GM19025 (cell line): ENCODE results near the gene INCA1.
A peak's percentile ranks its signal among the peaks of the same experiment; 100 is the strongest.

Experiments used
- ATAC-seq: cut with Tn5 transposase; IDR thresholded peaks from one replicate; pipeline ENCODE4 v1.9.1; 2021; ENCODE audit warnings: mild to moderate bottlenecking, low read depth, moderate library complexity; ENCODE audit not compliant: unreplicated experiment

INCA1 gene

DNA sequence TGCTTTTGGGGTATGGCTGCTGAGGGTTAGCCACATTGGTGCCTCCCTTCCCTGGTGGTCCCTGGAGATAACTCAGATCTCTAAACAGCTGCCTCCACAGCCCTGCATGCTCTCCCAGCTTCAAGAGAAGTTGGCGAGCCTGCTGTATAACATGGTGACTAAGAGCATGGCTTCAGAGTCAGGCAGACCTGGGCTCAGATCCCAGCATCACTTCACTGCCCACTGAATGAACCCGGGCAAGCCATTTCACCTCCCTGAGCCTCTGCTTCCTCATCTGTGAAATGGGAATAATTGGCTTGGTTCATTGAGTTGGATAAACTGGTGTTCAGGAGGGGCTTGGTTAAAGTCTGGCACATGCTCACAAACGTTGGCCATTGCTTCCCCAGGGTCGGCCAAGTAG is 17.0 kb upstream of the INCA1 start:
- no peak for ATAC-seq

DNA sequence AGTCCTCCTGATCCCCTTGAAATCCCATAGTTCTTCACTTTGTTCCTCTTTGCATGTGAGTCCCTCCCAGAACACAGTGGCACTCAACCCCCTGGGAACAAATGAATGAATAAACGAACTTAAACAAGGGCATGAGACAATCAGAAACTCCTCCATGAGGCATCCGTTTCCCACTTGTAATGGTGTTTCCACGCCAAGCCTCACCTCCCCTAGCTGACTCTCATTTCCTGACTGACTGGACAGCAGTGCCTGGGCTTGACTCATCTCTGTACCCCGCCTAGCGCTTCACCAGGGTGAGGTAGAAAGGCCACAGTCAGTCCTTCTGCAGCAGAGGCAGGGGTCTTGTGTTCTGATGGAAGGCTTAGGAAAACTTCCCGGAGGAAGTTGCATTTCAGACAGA is 14.6 kb upstream of the INCA1 start:
- no peak for ATAC-seq

DNA sequence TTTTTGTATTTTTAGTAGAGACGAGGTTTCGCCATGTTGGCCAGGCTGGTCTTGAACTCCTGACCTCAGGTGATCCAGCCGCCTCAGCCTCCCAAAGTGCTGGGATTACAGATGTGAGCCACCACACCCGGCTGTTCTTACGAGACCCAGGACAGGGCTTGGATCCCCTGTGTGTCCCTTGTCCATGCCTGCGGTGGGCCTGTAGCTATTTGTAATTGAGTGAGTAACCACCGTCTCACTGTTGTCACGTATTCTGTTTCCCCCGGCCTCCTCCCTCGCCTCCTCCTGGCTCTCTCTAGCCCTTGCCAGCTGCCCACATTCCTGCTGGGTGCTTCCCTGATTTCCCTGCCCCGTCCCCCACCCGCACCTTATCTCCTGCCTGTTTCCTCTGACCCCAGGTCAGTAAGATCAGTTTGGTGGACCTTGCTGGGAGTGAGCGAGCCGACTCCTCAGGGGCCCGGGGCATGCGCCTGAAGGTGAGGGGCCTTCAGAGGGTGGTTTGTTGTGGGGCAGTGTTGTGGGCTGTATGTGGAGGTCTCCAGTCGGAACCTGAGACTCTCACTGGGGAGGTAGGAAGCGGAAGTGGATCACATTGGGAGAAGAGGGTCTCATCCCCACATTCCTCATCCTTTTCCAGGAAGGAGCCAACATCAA is 6.0 kb upstream of the INCA1 start:
- no peak for ATAC-seq

GRCh38 chr17:5002121-5002788 is 4.9 kb upstream of the INCA1 start:
- ATAC-seq = no peak

DNA sequence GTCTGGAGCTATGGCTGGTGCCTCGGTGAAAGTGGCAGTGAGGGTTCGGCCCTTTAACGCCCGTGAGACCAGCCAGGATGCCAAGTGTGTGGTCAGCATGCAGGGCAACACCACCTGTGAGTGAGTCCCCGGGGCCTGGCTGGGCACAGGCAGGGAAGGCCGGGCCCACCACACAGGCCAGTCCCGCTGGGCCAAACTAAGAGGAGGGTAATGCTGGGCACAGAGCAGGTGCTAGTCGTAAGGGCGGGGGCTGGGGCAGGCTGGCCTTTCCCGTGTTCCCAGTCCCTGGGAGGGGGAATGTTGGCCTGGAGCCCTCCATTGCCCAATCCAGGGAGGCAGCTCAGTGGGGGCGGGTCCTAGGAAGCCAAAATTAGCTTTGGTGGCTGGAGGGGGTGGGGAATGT is 2.9 kb upstream of the INCA1 start:
- ATAC-seq = no peak

GRCh38 chr17:4999430-5000093 is 2.2 kb upstream of the INCA1 start:
- ATAC-seq = no peak

DNA sequence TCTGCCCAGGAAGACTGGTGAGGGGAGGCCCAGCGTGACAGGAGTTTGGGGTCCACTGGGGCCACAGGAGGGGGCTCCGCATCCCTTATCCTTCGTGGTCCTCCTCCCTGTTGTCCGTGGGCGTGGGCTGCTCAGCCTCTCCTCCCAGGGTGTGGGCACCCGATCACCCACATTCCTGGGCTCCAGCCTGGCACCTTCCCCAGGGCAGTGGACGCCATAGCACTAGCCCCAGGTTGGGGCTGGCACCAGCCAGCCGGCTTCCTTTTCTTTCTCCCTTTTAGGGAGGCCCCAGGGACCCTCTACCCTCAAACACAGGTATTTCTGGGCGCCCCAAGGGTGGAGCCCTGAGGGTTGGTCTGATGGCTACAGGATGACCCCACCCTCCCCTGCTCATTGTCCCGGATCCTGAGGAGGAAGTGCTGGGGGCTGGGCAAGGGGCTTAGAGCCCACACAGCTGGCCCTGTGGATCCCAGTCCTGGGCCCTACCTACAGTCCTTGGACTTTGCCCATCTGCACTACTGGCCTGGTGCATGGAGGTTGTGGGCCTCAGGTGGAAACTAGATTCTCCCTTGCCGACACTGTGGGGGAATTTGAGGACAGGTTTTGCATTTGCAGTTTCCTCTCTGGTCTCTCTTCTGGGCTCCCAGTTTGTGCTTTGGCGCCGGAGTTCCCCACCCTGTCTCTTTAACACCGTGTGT is 1.6 kb upstream of the INCA1 start:
- ATAC-seq = no peak

- no peak for ATAC-seq
Observed at GRCh38 chr17:4998027-4998731, 857 bp upstream of the INCA1 start.

DNA sequence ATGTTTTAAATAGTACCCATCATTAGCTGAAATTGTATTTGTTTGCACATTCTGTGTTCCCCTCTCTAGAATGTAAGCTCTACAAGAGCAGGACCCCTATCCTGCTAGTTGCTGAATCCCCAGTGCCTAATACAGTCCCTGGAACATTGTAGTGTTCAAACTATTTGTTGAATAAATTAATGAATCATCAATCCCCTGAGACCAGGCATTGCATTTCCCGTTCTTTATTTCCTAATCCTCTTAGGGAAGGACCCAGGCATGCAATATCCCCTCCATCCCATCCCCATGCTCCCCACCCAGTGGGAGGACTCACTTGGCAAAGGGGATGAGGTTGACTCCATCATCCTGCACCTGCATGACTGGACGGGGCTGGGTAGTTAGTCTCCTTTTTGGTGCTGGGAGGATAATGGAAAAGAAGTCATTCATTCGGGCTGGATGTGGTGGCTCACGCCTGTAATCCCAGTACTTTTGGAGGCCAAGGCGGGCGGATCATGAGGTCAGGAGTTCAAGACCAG is 3.2 kb downstream of the INCA1 start:
- no peak for ATAC-seq

DNA sequence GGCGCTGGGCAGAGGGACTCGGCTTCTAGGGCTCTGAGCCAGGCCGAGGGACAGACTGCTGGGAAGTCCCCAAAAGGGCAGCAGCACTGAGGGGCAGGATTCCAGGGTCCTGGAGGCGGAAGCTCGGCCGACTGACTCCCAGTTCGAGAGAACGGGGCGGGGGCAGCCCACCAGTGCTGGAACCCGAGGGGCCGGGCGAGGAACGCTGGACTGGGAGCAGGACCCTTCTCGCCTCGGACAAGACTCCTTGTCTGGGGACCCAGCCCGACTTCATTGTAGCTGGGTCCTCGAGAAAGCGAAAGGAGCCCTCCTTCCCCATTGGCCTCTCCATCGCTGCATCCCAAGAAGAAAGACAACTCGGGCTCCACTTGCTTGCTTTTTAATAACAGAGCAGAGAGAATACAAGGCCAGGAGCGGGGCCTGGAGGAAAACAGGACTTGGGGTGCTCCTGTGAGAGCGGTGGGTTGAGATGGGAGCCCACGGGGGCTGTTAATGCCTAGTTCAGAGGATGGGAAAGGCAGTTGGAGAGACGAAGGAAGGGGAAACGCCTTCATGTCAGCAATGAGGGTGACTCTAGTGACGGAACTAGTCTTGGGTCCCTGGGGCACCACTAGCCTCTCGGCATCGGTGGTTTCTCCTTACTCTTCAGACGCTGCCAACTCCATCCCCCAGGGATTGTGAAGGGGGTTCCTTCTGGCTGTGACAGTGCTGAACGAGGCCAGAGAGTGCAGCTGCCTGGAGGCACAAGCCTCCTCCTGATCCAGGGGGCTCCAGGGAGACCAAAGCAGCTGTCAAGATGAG is 9.4 kb downstream of the INCA1 start:
- no peak for ATAC-seq

GRCh38 chr17:4986951-4987766 is 10.2 kb downstream of the INCA1 start, which contains the start of gene CAMTA2:
Gene CAMTA2 (minus strand): TSS chr17:4987675. CDS start chr17:4986222, 1,453 bp downstream.
- ATAC-seq = peak; percentile 79

DNA sequence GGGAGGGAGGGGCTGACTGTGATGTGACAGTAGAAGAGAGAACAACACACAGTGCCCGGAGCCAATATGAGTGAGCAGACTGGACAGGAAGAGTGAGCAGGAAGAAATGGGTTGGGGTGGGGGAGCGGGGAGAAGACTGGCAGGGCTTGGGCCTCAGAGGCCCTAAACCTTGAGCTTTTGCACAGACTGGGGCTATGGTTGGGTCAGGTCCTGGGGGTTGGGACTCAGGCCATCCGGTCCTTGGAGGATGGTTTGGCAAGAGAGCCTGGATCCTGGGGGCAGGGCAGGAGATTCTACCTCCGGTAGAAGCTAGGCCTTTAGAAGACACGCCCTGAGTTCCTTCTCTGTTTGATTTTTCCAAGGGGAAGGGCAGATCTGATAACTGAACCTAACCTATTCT is 10.9 kb downstream of the INCA1 start:
- no peak for ATAC-seq

DNA sequence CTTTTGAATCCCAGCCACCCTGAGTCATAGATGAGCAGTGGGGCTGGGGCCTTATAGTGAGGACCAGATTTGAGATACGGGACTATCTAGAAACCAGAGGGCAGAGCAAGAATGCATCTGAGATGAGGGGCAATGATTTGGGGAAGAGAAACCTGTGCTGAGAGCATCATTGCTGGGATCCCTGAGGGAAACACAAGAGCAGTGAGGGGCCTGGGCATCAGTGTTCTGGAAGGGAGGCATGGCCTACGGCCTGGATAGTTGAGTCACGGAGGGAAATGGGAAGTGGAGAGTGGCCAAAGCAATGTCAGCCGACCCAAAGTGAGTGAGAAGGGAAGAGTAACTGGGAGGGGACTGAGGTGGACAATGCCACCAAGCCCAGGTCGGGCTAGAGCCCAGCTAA is 15.0 kb downstream of the INCA1 start:
- no peak for ATAC-seq

DNA sequence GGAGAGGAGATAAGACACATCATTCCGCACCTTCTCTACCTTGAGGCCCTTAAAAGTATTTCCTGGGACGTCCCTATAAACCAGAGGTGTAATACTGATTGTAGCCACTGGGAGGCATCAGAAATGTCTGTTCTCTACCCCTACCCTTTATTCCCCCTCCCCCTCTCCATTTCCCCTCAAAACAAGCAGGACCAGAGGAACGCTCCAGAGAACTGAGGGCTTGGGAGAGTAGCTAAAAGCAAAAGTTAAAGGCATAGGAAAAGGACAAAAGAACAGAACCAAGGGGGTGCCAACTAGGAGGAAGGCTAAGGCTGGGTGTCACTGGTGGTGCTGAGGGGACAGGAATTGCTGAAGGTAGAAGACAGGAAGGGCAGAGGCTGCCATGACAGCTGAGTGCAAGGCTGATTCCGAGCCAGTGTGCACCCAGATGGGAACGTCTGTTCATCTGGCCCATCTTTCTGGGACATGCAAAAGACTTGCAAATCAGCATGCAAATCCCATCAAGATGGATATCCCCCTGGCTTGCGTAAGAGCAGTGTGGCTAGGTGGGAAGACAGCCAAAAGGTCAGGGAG is 16.6 kb downstream of the INCA1 start:
- ATAC-seq = no peak

- ATAC-seq = no peak
Observed at GRCh38 chr17:4978726-4979125, 18.6 kb downstream of the INCA1 start.

DNA sequence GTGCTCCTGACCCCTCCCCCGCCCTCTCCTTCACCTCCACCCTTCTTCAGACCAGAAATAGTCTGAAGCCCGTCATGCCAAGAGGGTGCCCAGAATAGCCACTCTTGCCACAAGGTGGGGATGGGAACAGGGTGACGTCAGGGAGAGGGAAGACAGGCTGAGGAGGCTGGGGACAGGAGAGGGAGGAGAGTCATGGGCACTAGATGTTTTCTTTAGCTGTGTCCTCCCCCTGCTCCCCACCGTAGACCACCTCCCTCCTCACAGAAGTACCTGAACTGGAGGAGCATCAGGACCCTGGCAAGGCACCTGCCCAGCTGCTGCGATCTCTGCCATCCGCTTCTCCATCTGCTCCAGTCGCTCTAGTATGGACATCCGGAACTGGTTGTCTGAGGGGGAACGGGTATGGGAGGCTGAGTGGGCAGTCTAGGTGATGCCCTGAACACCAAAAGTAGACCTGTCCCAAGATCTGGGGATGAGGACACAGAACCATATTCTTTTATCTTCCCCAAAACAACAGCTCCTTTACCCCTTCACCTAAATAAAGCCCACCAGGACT is 23.1 kb downstream of the INCA1 start:
- no peak for ATAC-seq

GRCh38 chr17:4973256-4974114 is 23.8 kb downstream of the INCA1 start:
- ATAC-seq = no peak
